ENCODE results near the gene APOBEC2.

- TF ChIP-seq CTCF (conservative IDR thresholded peaks at IDR 0.05; ENCODE audit: low read length) (no peak), EZH2phosphoT487 (IDR thresholded peaks at IDR 0.05; ENCODE audit: borderline replicate concordance) (no peak)
These were observed 2.1 kb downstream of the APOBEC2 start for GRCh38 chr6:41055149-41055548.

All from Loucy (cell line).